OCI-LY7 (cell line): ENCODE measurements around the gene GPC3. TPM values are rescaled to one million over a fixed set of nuclear protein-coding genes. Genes with fewer than 3 reads are reported as not detected.

Experiments used
- BruUV-seq: library from RNA; stranded (reverse); fragments of 400-500 nt; replicated peaks from 2 replicates; lab custom pipeline; 2021; lab: Mats Ljungman, UMichigan
- CTCF ChIA-PET: fragments of 300-600 bp; sonication (Branson Sonifier 250); formaldehyde crosslinking; loops from one replicate; lab custom pipeline; 2022; ENCODE audit warnings: antibody characterized with exemption; ENCODE audit not compliant: unreplicated experiment; lab: Charles Lee
- POLR2A ChIA-PET: fragments of 300-600 bp; sonication (Branson Sonifier 250); formaldehyde crosslinking; loops from one replicate; lab custom pipeline; 2022; ENCODE audit warnings: antibody characterized with exemption; lab: Charles Lee
- DNase-seq: peaks from one replicate; pipeline ENCODE4 v3.0.0-alpha.2; 2015; ENCODE audit warnings: low spot score
- H2AFZ ChIP-seq: fragments of 200-600 bp; sonication (generic), shearing (Covaris generic); 2 replicates; pipeline ENCODE4 v1.6.1; 2014; ENCODE audit warnings: mild to moderate bottlenecking, antibody characterized with exemption, low read length, moderate library complexity
- H3K27ac ChIP-seq: fragments of 200-600 bp; sonication (generic); 2 replicates; pipeline ENCODE4 v1.5.1; 2014; ENCODE audit warnings: mixed run types, low read depth, mild to moderate bottlenecking, moderate library complexity, low read length, inconsistent platforms; ENCODE audit not compliant: poor library complexity, severe bottlenecking
- H3K36me3 ChIP-seq: fragments of 200-600 bp; sonication (generic); 2 replicates; pipeline ENCODE4 v1.6.1; 2014; ENCODE audit warnings: mild to moderate bottlenecking, antibody characterized with exemption, low read length, moderate library complexity, mixed read lengths; ENCODE audit not compliant: insufficient read depth
- H3K4me1 ChIP-seq: fragments of 200-600 bp; sonication (generic); 2 replicates; pipeline ENCODE4 v1.5.1; 2014; ENCODE audit warnings: mild to moderate bottlenecking, low read length; ENCODE audit not compliant: insufficient read depth, poor library complexity, severe bottlenecking
- H3K4me2 ChIP-seq: fragments of 200-600 bp; sonication (generic); 2 replicates; pipeline ENCODE4 v1.6.1; 2014; ENCODE audit warnings: mild to moderate bottlenecking, low read length
- H3K4me3 ChIP-seq: fragments of 200-600 bp; sonication (generic); 2 replicates; pipeline ENCODE4 v1.5.1; 2014; ENCODE audit warnings: mild to moderate bottlenecking, low read depth, low read length; ENCODE audit not compliant: poor library complexity, severe bottlenecking
- H3K79me2 ChIP-seq: fragments of 200-600 bp; sonication (generic); 2 replicates; pipeline ENCODE4 v1.6.1; 2016; ENCODE audit warnings: low read depth, mild to moderate bottlenecking, low read length, moderate library complexity, mixed read lengths; ENCODE audit not compliant: insufficient read depth
- H3K9me2 ChIP-seq: fragments of 200-600 bp; sonication (generic); 2 replicates; pipeline ENCODE4 v1.6.1; 2016; ENCODE audit warnings: mild to moderate bottlenecking, low read length, mixed read lengths; ENCODE audit not compliant: insufficient read depth
- H3K9me3 ChIP-seq: fragments of 200-600 bp; sonication (generic); 2 replicates; pipeline ENCODE4 v1.6.1; 2014; ENCODE audit warnings: mild to moderate bottlenecking, mixed run types, low read length, mixed read lengths
- H4K20me1 ChIP-seq: fragments of 200-600 bp; sonication (generic); 2 replicates; pipeline ENCODE4 v1.6.1; 2014; ENCODE audit warnings: mild to moderate bottlenecking, antibody characterized with exemption, low read length, moderate library complexity, mixed read lengths; ENCODE audit not compliant: insufficient read depth
- EZH2phosphoT487 ChIP-seq: fragments of 200-600 bp; sonication (generic); IDR thresholded peaks from 2 replicates; pipeline ENCODE4 v1.6.1; 2018; ENCODE audit warnings: low read depth, borderline replicate concordance, mild to moderate bottlenecking, mixed run types, antibody characterized with exemption, low read length, moderate library complexity, mixed read lengths
- intact Hi-C: fragments of 100-400 bp; cut with micrococcal nuclease; formaldehyde crosslinking; loops from one replicate; pipeline ENCODE4 v1.10.0; 2022; ENCODE audit not compliant: unreplicated experiment
- total RNA-seq, 2 experiments: library from RNA; depleted of rRNA in 1 of 2; stranded (reverse); fragments of >200 nt in 1 of 2; shearing (Covaris generic) in 1 of 2; gene quantifications; 2 replicates each; pipeline ENCODE4 v1.2.3, GENCODE V29; 2014 to 2022
- TF ChIP-seq, protein P1 (sequence below): fragments of 200-600 bp; sonication (generic); conservative IDR thresholded peaks from 2 replicates; pipeline ENCODE4 v1.5.1; 2014; ENCODE audit warnings: mild to moderate bottlenecking, antibody characterized with exemption, low read length, moderate library complexity, mixed read lengths

Gene GPC3
- total RNA-seq, 2 experiments from 2014 or later: not detected

DNA sequence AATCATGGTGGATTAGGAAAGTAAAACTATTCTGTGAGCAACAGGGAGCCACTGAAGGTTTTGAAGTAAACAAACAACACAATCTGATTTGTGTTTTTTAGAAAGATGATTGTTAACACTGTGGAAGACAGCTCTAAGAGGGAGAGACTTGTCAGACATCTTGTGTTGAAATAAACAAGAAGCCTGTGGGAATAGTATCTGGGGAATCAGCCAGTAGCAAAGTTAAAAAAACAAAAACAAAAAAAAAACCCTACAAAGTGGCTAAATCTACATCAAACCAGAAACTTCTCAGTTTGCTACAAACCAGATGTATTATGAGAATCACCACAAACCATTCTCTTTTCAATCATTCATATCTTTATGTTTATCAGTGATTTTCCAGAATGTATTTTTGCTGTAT lies 444.4 kb downstream of the GPC3 start:
- no peak overlapping the region for H3K27ac ChIP-seq
- no peaks in the 10 kb centered on the region for H3K79me2 ChIP-seq
- no TSS peak for BruUV-seq
- H3K36me3 ChIP-seq: no peaks in the 10 kb centered on the region
- TF ChIP-seq, protein P1, sequence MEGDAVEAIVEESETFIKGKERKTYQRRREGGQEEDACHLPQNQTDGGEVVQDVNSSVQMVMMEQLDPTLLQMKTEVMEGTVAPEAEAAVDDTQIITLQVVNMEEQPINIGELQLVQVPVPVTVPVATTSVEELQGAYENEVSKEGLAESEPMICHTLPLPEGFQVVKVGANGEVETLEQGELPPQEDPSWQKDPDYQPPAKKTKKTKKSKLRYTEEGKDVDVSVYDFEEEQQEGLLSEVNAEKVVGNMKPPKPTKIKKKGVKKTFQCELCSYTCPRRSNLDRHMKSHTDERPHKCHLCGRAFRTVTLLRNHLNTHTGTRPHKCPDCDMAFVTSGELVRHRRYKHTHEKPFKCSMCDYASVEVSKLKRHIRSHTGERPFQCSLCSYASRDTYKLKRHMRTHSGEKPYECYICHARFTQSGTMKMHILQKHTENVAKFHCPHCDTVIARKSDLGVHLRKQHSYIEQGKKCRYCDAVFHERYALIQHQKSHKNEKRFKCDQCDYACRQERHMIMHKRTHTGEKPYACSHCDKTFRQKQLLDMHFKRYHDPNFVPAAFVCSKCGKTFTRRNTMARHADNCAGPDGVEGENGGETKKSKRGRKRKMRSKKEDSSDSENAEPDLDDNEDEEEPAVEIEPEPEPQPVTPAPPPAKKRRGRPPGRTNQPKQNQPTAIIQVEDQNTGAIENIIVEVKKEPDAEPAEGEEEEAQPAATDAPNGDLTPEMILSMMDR: no peak
- no peak for TF ChIP-seq EZH2phosphoT487
- ChIA-PET CTCF (interaction anchor here (0.7 kb wide), 1 partner anchor 74 kb away, joined by 3 read pairs; no protein-coding TSS in a partner anchor), POLR2A (no interaction called here)
- no peak overlapping the region for H3K4me2 ChIP-seq
- H3K9me3 ChIP-seq: no peaks in the 10 kb centered on the region
- H3K9me2 ChIP-seq: no peaks in the 10 kb centered on the region
- no peak overlapping the region for H3K4me3 ChIP-seq
- H3K4me1 ChIP-seq: no peaks in the 10 kb centered on the region
- H4K20me1 ChIP-seq: no peaks in the 10 kb centered on the region
- no peak for DNase-seq
- intact Hi-C loops: no loop called here
- no peak overlapping the region for H2AFZ ChIP-seq

DNA sequence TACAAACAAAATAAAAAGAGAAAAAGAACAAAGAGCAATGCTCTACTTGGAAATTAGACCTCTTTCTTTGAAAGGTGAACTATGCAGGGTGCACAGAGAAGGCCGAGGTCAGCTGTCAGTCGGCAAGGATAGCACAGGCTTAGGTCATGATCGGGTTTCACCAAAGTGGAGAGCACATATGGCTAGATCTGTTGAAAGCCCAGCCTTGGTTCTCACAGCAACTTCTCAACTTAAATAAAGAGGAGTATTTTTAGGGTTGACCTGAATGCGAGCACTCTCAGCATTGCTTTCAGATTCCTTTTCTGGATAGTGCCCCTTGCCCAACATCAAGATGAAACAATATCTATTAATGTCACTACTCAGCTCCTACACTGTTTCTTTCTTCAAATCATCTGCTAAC lies 447.2 kb downstream of the GPC3 start:
- Histone ChIP-seq H4K20me1 (no peaks in the 10 kb centered on the region), H3K9me2 (no peaks in the 10 kb centered on the region), H3K9me3 (no peaks in the 10 kb centered on the region), H3K27ac (no peak overlapping the region), H3K4me2 (no peak overlapping the region), H2AFZ (no peak overlapping the region), H3K4me3 (no peak overlapping the region), H3K79me2 (no peaks in the 10 kb centered on the region), H3K36me3 (no peaks in the 10 kb centered on the region), H3K4me1 (no peaks in the 10 kb centered on the region)
- no TSS peak for BruUV-seq
- intact Hi-C loops: no loop called here
- TF ChIP-seq EZH2phosphoT487: no peak
- TF ChIP-seq, protein P1: no peak
- ChIA-PET CTCF (no interaction called here), POLR2A (no interaction called here)
- no peak for DNase-seq

DNA sequence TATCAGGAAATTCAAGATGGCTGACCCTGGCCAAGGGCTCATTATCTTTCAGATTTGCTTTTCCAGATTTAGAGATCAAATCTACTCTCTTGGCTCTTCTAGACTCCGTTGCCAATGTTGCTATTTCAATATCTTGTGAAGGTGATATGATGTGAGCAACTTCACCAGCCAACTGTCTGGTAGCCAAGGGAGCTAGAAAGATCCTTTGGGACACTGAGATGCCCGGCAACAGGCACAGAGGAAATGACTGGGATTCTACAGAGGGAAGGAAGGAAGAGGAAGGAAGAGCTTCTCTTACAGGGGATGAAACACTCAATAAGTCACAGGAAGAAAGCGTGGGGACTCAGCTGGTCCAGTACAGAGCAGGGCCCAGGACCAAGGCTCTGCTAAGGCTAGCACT lies 448.3 kb downstream of the GPC3 start:
- Histone ChIP-seq H4K20me1 (no peaks in the 10 kb centered on the region), H2AFZ (no peak overlapping the region), H3K27ac (no peak overlapping the region), H3K4me2 (no peak overlapping the region), H3K9me3 (no peaks in the 10 kb centered on the region), H3K4me1 (no peaks in the 10 kb centered on the region), H3K4me3 (no peak overlapping the region), H3K79me2 (no peaks in the 10 kb centered on the region), H3K9me2 (no peaks in the 10 kb centered on the region), H3K36me3 (no peaks in the 10 kb centered on the region)
- ChIA-PET POLR2A (interaction anchor here (0.6 kb wide), 1 partner anchor 1752 kb away, joined by 3 read pairs; no protein-coding TSS in a partner anchor), CTCF (no interaction called here)
- DNase-seq: no peak
- no TSS peak for BruUV-seq
- intact Hi-C loops: no loop called here
- no peak for TF ChIP-seq EZH2phosphoT487
- TF ChIP-seq, protein P1: no peak
